Liver (tissue), 9 donors: ENCODE data around the gene CYP20A1. TPM values are rescaled to one million over a fixed set of nuclear protein-coding genes. Genes with fewer than 3 reads are reported as not detected.

Source experiments
- DNase-seq: peaks from one replicate; pipeline ENCODE4 v3.0.0-alpha.2; 2017; ENCODE audit warnings: low spot score
- H3K27ac ChIP-seq, 2 donors: one replicate each; pipeline ENCODE4 v1.7.0; 2013; ENCODE audit warnings: inconsistent platforms in 2 of 2, low read length in 2 of 2, control low read depth in 1 of 2, low read depth in 1 of 2, mild to moderate bottlenecking in 1 of 2
- H3K27me3 ChIP-seq, 4 donors: one replicate each; pipeline versions ENCODE4 v1.6.1 to v1.7.0; 2013; ENCODE audit warnings: low read length in 3 of 4, inconsistent platforms in 1 of 4, mild to moderate bottlenecking in 1 of 4, moderate library complexity in 1 of 4; ENCODE audit not compliant: control insufficient read depth in 4 of 4, insufficient read depth in 4 of 4
- H3K36me3 ChIP-seq, 4 donors: one replicate each; pipeline versions ENCODE4 v1.6.1 to v1.7.0; 2013; ENCODE audit warnings: low read length in 3 of 4, mild to moderate bottlenecking in 3 of 4, low read depth in 1 of 4, moderate library complexity in 1 of 4; ENCODE audit not compliant: control insufficient read depth in 4 of 4, insufficient read depth in 3 of 4
- H3K4me1 ChIP-seq, 4 donors: one replicate each; pipeline versions ENCODE4 v1.6.1 to v1.7.0; 2013; ENCODE audit warnings: low read length in 3 of 4, mild to moderate bottlenecking in 3 of 4, moderate library complexity in 1 of 4; ENCODE audit not compliant: control insufficient read depth in 4 of 4, insufficient read depth in 4 of 4
- H3K4me3 ChIP-seq, 3 donors: one replicate each; pipeline versions ENCODE4 v1.6.1 to v1.7.0; 2013; ENCODE audit warnings: low read length in 3 of 3, control low read depth in 1 of 3, low read depth in 1 of 3, mild to moderate bottlenecking in 1 of 3
- H3K9ac ChIP-seq, 2 donors: one replicate each; pipeline ENCODE4 v1.7.0; 2013; ENCODE audit warnings: low read length in 2 of 2, mild to moderate bottlenecking in 2 of 2, moderate library complexity in 2 of 2, control low read depth in 1 of 2, low read depth in 1 of 2
- H3K9me3 ChIP-seq, 4 donors: one replicate each; pipeline versions ENCODE4 v1.6.1 to v1.7.0; 2013; ENCODE audit warnings: low read length in 3 of 4; ENCODE audit not compliant: control insufficient read depth in 4 of 4
- ATF3 ChIP-seq: IDR thresholded peaks from 2 replicates; pipeline ENCODE4 v1.6.1; 2016; ENCODE audit warnings: antibody characterized with exemption
- CTCF ChIP-seq: fragments of 150-350 bp; IDR thresholded peaks from 2 replicates; pipeline ENCODE4 v1.5.1; 2017; ENCODE audit warnings: improper control_type of control experiment, low read depth, low read length; ENCODE audit not compliant: missing input control
- FOXA1 ChIP-seq: IDR thresholded peaks from 2 replicates; pipeline ENCODE4 v1.6.1; 2016; ENCODE audit warnings: antibody characterized with exemption
- GABPA ChIP-seq, 2 donors: IDR thresholded peaks in 1 of 2; conservative IDR thresholded peaks in 1 of 2; 2 replicates each; pipeline ENCODE4 v1.6.1; 2016; ENCODE audit warnings: antibody characterized with exemption in 2 of 2, mild to moderate bottlenecking in 1 of 2, moderate library complexity in 1 of 2
- HNF4A ChIP-seq, 2 donors: conservative IDR thresholded peaks; 2 replicates each; pipeline ENCODE4 v1.6.1; 2016; ENCODE audit warnings: antibody characterized with exemption in 2 of 2, mild to moderate bottlenecking in 2 of 2
- HNF4G ChIP-seq: IDR thresholded peaks from 2 replicates; pipeline ENCODE4 v1.6.1; 2016; ENCODE audit warnings: antibody characterized with exemption
- NR2F2 ChIP-seq: IDR thresholded peaks from 2 replicates; pipeline ENCODE4 v1.6.1; 2016; ENCODE audit warnings: antibody characterized with exemption
- REST ChIP-seq: IDR thresholded peaks from 2 replicates; pipeline ENCODE4 v1.6.1; 2016; ENCODE audit warnings: antibody characterized with exemption, mild to moderate bottlenecking
- RXRA ChIP-seq, 2 donors: IDR thresholded peaks; 2 replicates each; pipeline ENCODE4 v1.6.1; 2017 to 2018; ENCODE audit warnings: antibody characterized with exemption in 2 of 2, mild to moderate bottlenecking in 1 of 2
- SP1 ChIP-seq: IDR thresholded peaks from 2 replicates; pipeline ENCODE4 v1.6.1; 2018; ENCODE audit warnings: antibody characterized with exemption, mild to moderate bottlenecking
- TAF1 ChIP-seq: conservative IDR thresholded peaks from 2 replicates; pipeline ENCODE4 v1.6.1; 2016; ENCODE audit warnings: antibody characterized with exemption, mild to moderate bottlenecking
- YY1 ChIP-seq: IDR thresholded peaks from 2 replicates; pipeline ENCODE4 v1.6.1; 2016; ENCODE audit warnings: antibody characterized with exemption, mild to moderate bottlenecking
- ZBTB33 ChIP-seq: IDR thresholded peaks from 2 replicates; pipeline ENCODE4 v1.6.1; 2016; ENCODE audit warnings: antibody characterized with exemption
- WGBS: extraction: QIAGEN DNeasy Blood & Tissue Kit; methylation state at CpG from one replicate; pipeline ENCODE4 v1.1.7; 2013; 5-methylcytosine and 5-hydroxymethylcytosine counted together
- polyA plus RNA-seq, 2 donors: library from polyadenylated mRNA; stranded (reverse) in 1 of 2; unstranded in 1 of 2; fragments of 200-250 nt in 1 of 2; fragments of >200 nt in 1 of 2; fragmentation: Nextera tagmentation in 1 of 2; extraction: Ambion mirVana in 1 of 2; gene quantifications; one replicate each; pipeline versions ENCODE4 v1.2.1 to v1.2.3, GENCODE V29; 2013 to 2015
- total RNA-seq, 2 donors: library from RNA; depleted of rRNA; stranded (reverse); fragments of >200 nt; gene quantifications; one replicate each; pipeline ENCODE4 v1.2.3, GENCODE V29; 2014
- donor health status: healthy.
- donor health status: healthy.
- donor health status: healthy.
- donor health status: healthy.
- donor health status: healthy.

Gene CYP20A1
- total and polyA plus RNA-seq, 4 donors = 5.0 to 22.7 (median 16.1) TPM

GRCh38 chr2:203191961-203192360, 46.9 kb upstream of the CYP20A1 start:
- Histone ChIP-seq H3K9me3 (no peaks in the 10 kb centered on the region), H3K9ac (no peak overlapping the region), H3K36me3 (peaks cover 5 to 26% (median 18%) of the 10 kb centered on the region in 4 donors), H3K4me1 (no peaks in the 10 kb centered on the region), H3K4me3 (no peak overlapping the region), H3K27ac (no peak overlapping the region), H3K27me3 (no peaks in the 10 kb centered on the region)
- DNase-seq = no peak
- TF ChIP-seq YY1 (no peak), HNF4A (conservative IDR thresholded peaks at IDR 0.05) (no peak), NR2F2 (no peak), REST (no peak), TAF1 (no peak)
- WGBS = 96% methylated on average over 3 of the region's 3 CpGs

GRCh38 chr2:203195331-203196036, 43.3 kb upstream of the CYP20A1 start:
- Histone ChIP-seq H3K4me1 (no peaks in the 10 kb centered on the region), H3K36me3 (peaks cover 2 to 24% (median 15%) of the 10 kb centered on the region in 4 donors), H3K27ac (no peak overlapping the region), H3K9ac (no peak overlapping the region), H3K4me3 (no peak overlapping the region), H3K9me3 (no peaks in the 10 kb centered on the region), H3K27me3 (no peaks in the 10 kb centered on the region)
- TF ChIP-seq HNF4G = no peak
- no peak for TF ChIP-seq ZBTB33
- TF ChIP-seq CTCF = no peak
- TF ChIP-seq SP1 = no peak
- TF ChIP-seq GABPA (IDR thresholded peaks at IDR 0.05 in 1 of 2, conservative IDR thresholded peaks at IDR 0.05 in 1 of 2) = no peak
- TF ChIP-seq ATF3 = no peak
- TF ChIP-seq YY1 = no peak
- TF ChIP-seq FOXA1 = no peak
- no peak for TF ChIP-seq RXRA (IDR thresholded peaks at IDR 0.05)
- DNase-seq = no peak
- WGBS = 97% methylated on average over 5 of the region's 5 CpGs
